ENCODE results near the gene RAE1.
"Not testable (repeated sequence)": the region's sequence is repeated elsewhere in the genome, so short reads cannot be mapped to it uniquely, and the experiment has no call there.

RAE1 gene

DNA sequence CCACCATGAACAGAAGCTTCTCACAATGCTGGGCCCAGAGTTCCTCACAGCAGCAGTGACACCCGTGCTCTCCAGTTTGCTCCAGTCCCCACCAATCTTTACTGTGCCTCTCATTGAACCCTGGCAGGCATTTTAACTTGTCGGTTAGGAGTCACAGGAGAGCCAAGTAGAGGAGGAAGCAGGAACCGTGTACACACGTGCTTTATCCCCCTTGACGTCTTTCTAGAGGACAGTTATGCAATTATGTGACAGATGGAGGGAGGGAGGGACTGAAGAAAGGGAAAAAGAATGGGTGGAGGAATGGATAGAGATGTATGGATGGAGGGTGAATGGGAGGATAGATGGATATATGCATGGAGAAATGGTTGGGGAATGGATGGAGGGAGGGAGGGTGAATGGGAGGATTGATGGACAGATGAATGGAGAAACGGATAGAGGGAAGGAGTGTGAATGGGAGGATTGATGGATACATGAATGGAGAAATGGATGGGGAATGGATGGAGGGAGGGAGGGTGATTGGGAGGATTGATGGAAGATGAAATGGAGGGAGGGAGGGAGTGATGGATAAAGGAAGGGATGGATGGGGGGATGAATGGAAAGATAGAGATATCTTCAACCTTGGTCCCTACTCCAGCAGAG, 66.1 kb downstream of the RAE1 start:
- no peak for DNase-seq

DNA sequence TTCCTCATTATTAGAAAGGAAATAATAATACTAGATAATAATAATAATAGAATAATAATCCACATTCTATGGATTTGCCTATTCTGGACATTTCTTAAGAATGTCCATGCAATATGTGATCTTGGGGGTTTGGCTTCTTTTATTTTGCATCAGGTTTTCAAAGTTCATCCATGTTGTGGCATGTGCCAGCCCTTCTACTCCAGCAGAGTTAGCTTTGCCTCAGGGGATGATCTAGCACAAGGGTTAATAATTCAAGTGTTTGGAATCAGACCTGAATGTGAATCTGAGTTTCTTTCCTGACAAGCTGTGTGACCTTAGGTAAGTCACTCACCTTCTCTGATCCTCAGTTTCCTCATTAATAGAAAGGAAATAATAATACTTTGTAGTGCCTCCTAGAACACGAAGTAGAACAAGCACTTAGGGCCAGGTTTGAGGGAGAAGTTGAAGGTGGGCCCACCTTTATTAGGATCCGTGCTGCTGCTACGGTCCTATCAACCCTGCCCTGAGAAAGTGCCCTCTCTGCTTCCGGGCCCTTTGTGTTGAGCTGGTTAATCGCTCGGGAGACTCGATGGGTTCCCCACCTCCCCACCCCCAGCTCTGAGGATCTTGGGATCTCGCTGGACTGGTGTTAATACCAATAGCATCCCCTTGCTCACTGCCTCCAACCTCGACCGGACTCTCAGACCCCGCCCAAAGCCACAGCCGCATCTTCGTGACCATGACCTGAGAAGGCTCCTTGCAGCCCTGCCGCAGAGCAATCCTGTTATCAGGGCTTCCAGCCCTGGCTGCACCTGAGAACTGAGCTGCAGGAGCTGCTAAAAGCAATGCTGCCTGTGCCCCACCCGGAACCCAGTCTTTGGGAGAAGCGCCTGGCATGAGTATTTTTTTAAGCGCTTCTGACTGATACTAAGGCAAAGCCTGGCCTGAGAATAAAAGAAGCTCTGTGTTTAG, 67.0 kb downstream of the RAE1 start:
- DNase-seq, result no peak

DNA sequence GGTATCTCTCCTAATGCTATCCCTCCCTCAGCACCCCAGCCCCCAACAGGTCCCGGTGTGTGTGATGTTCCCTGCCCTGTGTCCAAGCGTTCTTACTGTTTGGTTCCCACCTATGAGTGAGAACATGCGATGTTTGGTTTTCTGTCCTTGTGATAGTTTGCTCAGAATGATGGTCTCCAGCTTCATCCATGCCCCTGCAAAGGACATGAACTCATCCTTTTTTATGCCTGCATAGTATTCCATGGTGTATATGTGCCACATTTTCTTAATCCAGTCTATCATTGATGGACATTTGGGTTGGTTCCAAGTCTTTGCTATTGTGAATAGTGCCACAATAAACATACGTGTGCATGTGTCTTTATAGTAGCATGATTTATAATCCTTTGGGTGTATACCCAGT, 68.4 kb downstream of the RAE1 start:
- not testable (repeated sequence) for DNase-seq

DNA sequence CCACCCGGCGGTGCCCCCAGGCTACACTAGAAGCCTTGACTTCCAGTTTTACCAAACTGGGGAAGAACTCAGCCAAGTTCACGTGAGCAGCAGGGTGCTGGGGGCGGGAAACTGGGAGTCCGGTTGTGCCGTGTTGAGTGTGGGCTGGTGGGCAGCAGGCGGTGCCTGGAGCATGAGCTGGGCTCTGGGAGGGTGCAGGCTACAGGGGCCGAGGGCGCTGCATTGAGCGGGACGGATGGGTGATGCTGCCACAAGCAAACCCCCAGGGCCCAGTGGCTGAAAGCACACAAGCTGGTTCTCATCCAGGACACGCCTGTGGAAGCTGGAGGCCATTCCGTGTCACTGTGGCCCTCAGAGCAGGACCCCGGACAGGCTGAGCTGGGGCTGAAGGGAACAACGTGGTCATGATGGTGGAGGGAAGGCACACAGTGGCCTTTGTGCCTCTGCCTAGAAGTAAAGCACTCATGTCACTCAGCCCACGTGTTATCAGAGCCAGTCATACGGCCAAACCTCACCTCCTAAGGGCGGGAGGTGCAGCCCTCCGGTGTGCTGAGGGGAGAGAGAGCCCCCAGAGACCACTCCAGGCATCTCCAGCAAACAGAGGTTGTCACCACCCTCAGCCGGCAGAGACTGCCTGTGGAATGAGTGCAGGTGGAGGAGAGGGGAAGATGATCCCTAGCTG, 69.7 kb downstream of the RAE1 start:
- DNase-seq, result no peak

DNA sequence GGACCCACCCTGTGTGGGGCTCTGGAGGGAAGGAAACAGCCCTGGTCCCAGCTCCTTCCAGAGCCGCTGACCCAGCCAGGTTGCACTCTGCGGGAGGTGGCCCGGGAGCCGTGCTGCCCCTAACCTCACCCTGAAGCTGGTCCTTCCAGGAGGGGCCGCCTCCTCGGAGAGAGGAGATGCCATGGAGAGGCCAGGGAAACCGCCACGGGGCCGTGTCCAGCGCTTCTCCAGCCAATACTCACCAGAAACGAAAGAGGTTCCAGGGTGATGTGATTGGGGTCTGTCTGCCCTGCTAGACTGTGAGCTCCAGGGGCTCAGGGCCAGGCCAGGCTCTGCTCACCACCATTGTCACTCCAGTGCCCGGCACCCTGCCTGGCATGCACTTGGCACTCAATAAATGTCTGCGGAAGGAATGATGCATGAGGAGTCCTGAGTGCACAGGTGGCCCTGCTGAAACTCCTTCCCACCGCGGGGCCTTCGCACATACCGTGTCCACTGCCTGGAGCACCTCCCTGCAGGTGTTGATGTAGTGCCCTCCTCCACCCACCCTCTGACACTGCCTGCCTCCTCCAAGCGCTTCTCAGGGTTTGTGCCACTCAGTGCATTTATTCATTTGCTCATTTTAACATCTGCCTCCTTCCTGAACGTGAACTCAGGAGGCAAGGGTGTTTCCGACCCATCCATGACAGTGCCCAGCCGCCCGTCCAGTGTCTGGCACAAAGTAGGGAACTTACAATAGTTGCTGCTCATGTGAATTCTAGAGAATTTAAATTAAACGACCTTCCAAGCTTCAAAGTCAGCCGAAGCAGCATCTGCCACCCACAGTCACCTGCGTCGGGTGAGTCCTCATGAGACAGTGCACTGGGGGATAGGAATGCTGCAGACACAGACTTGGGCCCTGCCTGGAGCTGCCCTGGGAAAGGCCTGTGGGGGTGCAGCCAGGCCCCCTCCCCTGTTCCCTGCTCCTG, 70.5 kb downstream of the RAE1 start:
- DNase-seq, result no peak

DNA sequence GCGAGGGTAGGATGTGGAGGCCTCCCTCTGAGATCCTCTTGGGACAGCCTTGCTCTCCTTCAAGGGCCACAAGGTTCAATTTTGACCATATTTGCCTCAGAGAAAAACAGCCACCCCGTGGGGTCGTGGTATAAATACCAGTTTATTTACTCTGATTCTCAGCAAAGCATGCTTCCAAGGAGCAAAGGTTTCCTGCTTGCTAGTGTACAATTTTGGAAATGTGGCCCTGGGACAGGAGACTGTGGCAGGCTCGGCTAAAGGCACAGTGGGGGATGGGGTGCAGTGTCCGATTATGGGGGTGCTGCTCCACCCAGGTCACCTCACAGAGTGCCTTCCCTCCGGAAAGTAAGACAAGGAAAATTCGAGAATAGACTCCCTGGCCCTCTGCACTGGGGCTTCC, 71.2 kb downstream of the RAE1 start:
- no peak for DNase-seq

DNA sequence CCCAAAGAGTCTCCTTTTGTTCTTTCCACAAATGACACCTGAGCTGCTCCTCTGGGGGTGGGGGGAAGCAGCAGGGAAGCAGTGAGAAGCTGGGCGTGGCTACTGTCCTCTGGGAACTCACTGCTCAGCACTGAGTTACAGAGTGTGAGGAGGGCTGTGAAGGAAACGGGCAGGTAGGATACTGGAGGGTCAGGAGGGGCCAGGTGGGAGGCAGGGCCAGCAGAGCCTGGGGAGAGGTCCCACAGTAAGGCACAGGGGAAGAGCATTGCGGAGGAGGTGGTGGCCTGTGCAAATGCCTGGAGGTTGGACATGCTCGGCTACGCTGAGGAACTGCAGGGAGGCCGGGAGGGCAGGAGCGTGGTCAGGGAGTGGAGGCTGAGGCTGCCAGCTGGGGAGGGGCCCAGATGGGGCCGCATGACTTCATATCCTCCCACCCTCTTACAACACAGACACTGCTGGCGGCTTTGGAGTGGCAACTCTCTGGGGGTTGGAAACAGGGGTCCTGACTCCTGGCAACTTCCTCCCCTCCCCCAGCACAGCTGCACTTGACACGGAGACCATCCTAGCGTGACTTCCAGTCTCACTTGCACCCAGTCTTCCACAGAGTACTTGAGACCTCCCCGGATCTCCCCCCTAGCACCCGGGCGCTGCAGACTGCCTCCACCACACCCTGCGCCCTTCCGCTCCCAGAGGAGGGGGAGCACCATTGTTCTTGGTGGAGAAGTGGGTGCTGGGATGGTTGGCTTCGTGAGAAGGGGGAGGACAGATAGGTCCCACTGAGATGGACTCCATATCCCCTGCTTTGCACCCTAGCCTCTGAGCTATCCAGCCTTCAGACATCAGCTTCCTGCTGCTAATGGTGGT, 74.3 kb downstream of the RAE1 start:
- DNase-seq, result peak; percentile 87 to 93

DNA sequence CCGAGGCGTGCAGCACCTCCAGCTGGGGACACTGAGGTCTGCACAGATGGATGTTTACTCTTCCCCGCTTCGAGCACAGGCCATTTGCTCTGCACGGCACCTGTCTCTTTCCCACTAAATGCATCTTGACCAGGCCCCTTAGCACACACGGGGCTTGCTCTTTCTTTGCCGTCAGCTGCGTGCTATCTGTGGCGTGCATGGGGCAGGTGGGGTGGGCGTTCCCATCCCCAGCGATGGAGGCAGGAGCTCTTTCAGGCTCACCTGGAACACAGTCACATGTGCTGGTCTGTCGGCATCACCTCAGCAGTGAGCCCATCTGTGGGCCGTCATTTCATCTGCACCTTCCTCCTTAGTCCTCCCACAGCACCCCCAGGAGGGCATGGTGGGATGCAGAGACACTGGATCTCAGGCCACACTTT, 75.2 kb downstream of the RAE1 start:
- DNase-seq, result peak; percentile 87 to 95

DNA sequence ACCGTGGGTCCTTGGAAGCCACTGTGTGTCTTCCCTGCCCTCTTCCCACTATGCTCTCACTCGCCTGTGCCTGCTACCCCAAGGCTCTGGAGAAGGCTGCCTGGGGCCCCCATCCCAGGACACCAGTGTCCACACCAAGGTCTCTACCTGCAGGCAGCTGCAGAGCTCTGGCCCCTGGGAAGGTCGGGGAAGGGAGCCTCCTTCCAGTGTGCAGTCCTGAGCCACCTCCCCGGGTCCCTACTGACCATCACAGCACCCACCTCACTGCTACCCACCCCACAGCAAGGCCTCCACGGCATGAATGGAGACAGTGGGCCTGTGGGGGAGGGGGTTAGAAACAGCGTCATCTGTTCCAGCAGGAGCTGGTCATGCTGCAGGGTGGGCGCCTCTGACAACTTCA, 75.8 kb downstream of the RAE1 start:
- no peak for DNase-seq

DNA sequence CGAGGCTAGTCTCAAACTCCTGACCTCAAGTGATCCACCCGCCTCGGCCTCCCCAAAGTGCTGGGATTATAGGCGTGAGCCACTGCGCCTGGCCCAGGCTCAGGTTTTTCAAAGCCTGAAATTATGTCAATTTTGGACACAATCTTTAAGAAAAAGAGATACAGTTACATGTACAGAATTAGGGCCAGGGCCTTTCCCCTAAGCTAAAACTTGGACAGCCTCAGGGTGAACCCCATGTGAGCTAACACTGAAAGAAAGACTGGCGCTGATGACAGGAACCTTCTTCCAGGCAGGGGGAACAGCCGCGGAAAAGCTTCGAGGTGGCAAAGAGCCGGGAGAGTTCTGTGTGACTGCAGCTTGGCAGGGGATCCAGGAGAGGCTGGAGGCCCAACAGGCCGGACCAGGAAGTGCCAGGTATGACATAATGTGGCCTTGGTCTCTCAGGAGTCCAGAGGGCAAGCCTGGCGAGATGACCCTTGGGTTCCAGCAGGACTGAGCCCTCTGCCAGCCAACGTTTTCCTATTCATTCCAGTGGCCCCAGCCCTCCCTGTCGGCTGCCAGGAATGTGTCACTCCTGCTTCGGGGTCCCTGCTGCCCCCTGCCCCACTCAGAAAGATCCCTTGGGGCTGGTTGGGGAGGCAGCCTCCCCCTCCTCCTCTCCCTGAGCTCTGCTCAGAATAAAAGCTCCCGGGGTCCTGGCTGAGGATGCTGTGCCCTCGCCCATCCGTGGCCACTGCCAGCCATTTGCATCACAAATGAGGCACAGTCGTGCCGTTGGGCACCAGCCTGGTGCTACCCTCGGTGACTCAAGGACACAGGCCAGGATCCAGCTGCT, 77.5 kb downstream of the RAE1 start:
- peak; percentile 85 to 96 for DNase-seq
